ENCODE measurements around the gene REPS2.

DNA sequence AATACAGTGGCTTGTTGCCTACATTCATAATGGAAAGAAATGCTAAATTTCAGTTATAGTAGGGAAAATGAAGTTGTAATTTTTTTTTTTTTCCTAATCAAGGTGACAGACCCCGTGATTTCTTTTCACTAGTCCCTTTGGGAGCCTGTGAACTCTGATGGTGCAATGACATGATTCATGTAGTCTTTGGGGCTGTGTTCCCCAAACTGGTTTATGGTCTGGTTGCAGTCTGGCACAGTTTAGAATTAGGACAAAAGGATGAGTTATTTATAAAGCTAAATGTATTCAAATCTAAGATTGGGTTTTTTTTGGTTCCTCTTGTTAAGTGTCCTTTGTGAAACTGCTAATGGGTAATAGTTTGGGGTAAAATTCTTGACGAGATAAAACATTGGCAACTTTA lies 66.0 kb downstream of the REPS2 start:
- TF ChIP-seq, protein P1, sequence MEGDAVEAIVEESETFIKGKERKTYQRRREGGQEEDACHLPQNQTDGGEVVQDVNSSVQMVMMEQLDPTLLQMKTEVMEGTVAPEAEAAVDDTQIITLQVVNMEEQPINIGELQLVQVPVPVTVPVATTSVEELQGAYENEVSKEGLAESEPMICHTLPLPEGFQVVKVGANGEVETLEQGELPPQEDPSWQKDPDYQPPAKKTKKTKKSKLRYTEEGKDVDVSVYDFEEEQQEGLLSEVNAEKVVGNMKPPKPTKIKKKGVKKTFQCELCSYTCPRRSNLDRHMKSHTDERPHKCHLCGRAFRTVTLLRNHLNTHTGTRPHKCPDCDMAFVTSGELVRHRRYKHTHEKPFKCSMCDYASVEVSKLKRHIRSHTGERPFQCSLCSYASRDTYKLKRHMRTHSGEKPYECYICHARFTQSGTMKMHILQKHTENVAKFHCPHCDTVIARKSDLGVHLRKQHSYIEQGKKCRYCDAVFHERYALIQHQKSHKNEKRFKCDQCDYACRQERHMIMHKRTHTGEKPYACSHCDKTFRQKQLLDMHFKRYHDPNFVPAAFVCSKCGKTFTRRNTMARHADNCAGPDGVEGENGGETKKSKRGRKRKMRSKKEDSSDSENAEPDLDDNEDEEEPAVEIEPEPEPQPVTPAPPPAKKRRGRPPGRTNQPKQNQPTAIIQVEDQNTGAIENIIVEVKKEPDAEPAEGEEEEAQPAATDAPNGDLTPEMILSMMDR (IDR thresholded peaks at IDR 0.05; ENCODE audit: low read depth, low read length, poor library complexity, severe bottlenecking): no peak
- TF ChIP-seq EZH2phosphoT487 (IDR thresholded peaks at IDR 0.05; ENCODE audit: borderline replicate concordance, low read length): no peak

All from DOHH2 (cell line).